A549 (cell line): ENCODE results near the gene XPO6. TPM values are rescaled to one million over a fixed set of nuclear protein-coding genes. Genes with fewer than 3 reads are reported as not detected.

Experiments
- ATAC-seq, 2 experiments: fragments of 200-7000 bp in 1 of 2; fragments of >200 bp in 1 of 2; cut with Nextera tagmentation in 1 of 2; cut with Tn5 transposase in 1 of 2; 3 replicates each; pipeline versions ENCODE4 v1.8.0 to v1.9.1; 2018 to 2020; ENCODE audit warnings: mild to moderate bottlenecking in 1 of 2, moderate library complexity in 1 of 2
- CTCF ChIA-PET: fragments of 300-600 bp; sonication (Branson Sonifier 250); formaldehyde crosslinking; extraction: SDS; loops from one replicate; lab custom pipeline; 2021; ENCODE audit warnings: antibody characterized with exemption, inconsistent platforms; lab: Yijun Ruan, JAX
- POLR2A ChIA-PET: fragments of 350-600 bp; formaldehyde crosslinking; extraction: SDS; loops from one replicate; lab custom pipeline; 2021; ENCODE audit warnings: antibody characterized with exemption, inconsistent platforms; lab: Yijun Ruan, JAX
- DNase-seq, 2 experiments: peaks; one replicate each; pipeline versions ENCODE4 v3.0.0 to v3.0.0-alpha.2; 2011 to 2016; ENCODE audit warnings: low read depth in 1 of 2, low spot score in 1 of 2
- FAIRE-seq: peaks from 2 replicates; lab custom pipeline; 2011; peaks lifted over from hg19 to GRCh38; lab: Jason Lieb, UNC
- H3K27ac ChIP-seq, 2 experiments: fragments of >200 bp; sonication (Bioruptor Twin); formaldehyde crosslinking; 3 replicates each; pipeline ENCODE4 v1.5.1; 2016 to 2017
- H3K4me1 ChIP-seq: fragments of >200 bp; sonication (Bioruptor Twin); formaldehyde crosslinking; 3 replicates; pipeline ENCODE4 v1.6.1; 2016
- H3K4me2 ChIP-seq: fragments of >200 bp; sonication (Bioruptor Twin); formaldehyde crosslinking; 3 replicates; pipeline ENCODE4 v1.6.1; 2016
- H3K4me3 ChIP-seq: fragments of >200 bp; sonication (Bioruptor Twin); formaldehyde crosslinking; 3 replicates; pipeline ENCODE4 v1.5.1; 2016
- H3K9me3 ChIP-seq: fragments of >200 bp; sonication (Bioruptor Twin); formaldehyde crosslinking; 3 replicates; pipeline ENCODE4 v1.6.1; 2016
- BCL3 ChIP-seq: fragments of >200 bp; sonication (Bioruptor Twin); formaldehyde crosslinking; IDR thresholded peaks from 3 replicates; pipeline ENCODE4 v1.6.1; 2016
- CTCF ChIP-seq: fragments of >200 bp; sonication (Bioruptor Twin); formaldehyde crosslinking; IDR thresholded peaks from 3 replicates; pipeline ENCODE4 v1.5.1; 2016
- FOXS1 ChIP-seq: fragments of 250-450 bp; sonication (Bioruptor Pico); IDR thresholded peaks from 2 replicates; pipeline ENCODE4 v1.5.0; 2020; ENCODE audit warnings: mild to moderate bottlenecking, moderate library complexity
- NFE2L2 ChIP-seq: fragments of 150-350 bp; conservative IDR thresholded peaks from 2 replicates; pipeline ENCODE4 v1.6.1; 2014; ENCODE audit warnings: low read length
- PBX3 ChIP-seq: IDR thresholded peaks from 2 replicates; pipeline ENCODE4 v1.6.1; 2012
- RAD21 ChIP-seq, 2 experiments: fragments of >200 bp in 1 of 2; sonication (Bioruptor Twin) in 1 of 2; formaldehyde crosslinking in 1 of 2; IDR thresholded peaks in 1 of 2; conservative IDR thresholded peaks in 1 of 2; 2 replicates in 1 of 2; 3 replicates in 1 of 2; pipeline ENCODE4 v1.6.1; 2012 to 2018; ENCODE audit warnings: inconsistent platforms in 1 of 2
- REST ChIP-seq: fragments of 200-600 bp; sonication (generic); IDR thresholded peaks from 2 replicates; pipeline ENCODE4 v1.6.1; 2016; ENCODE audit warnings: antibody characterized with exemption, mild to moderate bottlenecking, moderate library complexity
- ZNF302 ChIP-seq: fragments of 250-450 bp; sonication (Bioruptor Pico); IDR thresholded peaks from 2 replicates; pipeline ENCODE4 v1.9.0; 2021; ENCODE audit warnings: inconsistent platforms, mild to moderate bottlenecking, moderate library complexity
- WGBS: methylation state at CpG from one replicate; pipeline ENCODE4 v1.1.6; 2017; ENCODE audit errors: missing lambda C conversion rate; 5-methylcytosine and 5-hydroxymethylcytosine counted together
- polyA plus RNA-seq, 4 experiments: library from polyadenylated mRNA; depleted of rRNA in 3 of 4; stranded (reverse); fragments of >200 nt; fragmentation: RNase III in 1 of 4; extraction: RNeasy Plus Mini Kit Qiagen cat#74134 plus additional on column Dnase treatment in 1 of 4; gene quantifications; 2 replicates in 3 of 4; 3 replicates in 1 of 4; pipeline ENCODE4 v1.2.3, GENCODE V29; 2011 to 2017

The XPO6 gene
- polyA plus RNA-seq, 2 of the 4 experiments (the other 2 are of a cell fraction): 63.0 to 108 TPM

GRCh38 chr16:28218109-28218508, 6.3 kb upstream of the XPO6 start:
- CTCF ChIA-PET: interaction anchor here (0.6 to 1.3 kb wide), 6 partner anchors 8 to 246 kb away, joined by 3 to 6 read pairs (median 3); no protein-coding TSS in a partner anchor

More at GRCh38 chr16:28218109-28218508, 6.3 kb upstream of the XPO6 start:
- FAIRE-seq: no peak
- POLR2A ChIA-PET: interaction anchor here (0.7 kb wide), 1 partner anchor 133 kb away, joined by 11 read pairs; no protein-coding TSS in a partner anchor
- ATAC-seq: peak; percentile 85 to 89
- TF ChIP-seq FOXS1 (CRISPR knock-in tag) (no peak), REST (no peak), BCL3 (no peak), CTCF (peak; percentile 20; the same call in 1 of the 3 replicates), ZNF302 (CRISPR knock-in tag) (no peak), PBX3 (no peak), RAD21 (conservative IDR thresholded peaks at IDR 0.05 in 1 of 2, IDR thresholded peaks at IDR 0.05 in 1 of 2) (peak; percentile 33 to 65; a peak in 2 of 5 replicates), NFE2L2 (no peak)
- H3K4me2 ChIP-seq: no peak overlapping the region
- no peak overlapping the region for H3K4me3 ChIP-seq
- H3K27ac ChIP-seq: no peak overlapping the region
- no peaks in the 10 kb centered on the region for H3K4me1 ChIP-seq
- peak in 1 of 2 experiments; percentile 49 for DNase-seq
- no peaks in the 10 kb centered on the region for H3K9me3 ChIP-seq
- WGBS: 72% methylated on average over 4 of the region's 4 CpGs
